ENCODE measurements around the gene GPR143.

GPR143 gene

DNA sequence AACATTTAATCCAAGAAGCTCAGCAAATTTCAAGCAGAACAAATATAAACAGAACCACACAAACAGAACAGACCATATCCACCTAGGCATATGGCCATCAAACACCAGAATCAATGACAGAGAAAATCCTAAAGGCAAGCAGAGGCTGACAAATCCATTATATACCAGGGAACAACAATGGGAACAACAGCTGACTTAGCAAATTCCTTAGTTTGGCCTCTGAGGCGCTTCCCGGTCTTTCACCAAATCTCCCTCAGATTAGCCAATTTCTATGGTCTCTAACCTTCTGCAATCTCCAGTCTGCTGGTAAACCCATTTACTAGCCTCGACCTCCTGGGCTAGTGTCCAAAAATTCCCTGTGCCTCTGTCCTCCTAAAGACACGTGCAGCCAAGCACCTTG is 59.2 kb downstream of the GPR143 start:
- no peak for DNase-seq

GRCh38 chrX:9704876-9705465 is 60.7 kb downstream of the GPR143 start:
- no peak for DNase-seq

DNA sequence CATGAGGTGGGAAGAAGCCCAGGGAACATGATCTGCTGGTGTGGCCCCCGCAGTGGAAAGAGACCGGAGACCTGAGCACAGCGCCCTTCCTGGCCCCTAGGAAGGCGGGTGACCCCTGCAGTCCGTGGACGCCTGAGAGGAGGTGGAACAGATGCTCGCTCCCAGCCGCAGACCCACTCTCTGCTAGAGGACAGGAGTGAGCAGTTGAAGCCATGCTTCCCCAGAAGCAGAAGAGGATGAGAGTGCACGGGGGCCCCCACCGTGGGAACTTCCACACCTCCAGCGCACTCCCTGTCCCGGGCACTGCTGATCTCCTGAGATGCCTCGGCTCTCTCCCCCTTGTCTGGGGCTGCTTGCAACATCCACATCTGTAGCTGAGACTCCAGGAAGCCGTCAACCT is 62.2 kb downstream of the GPR143 start:
- no peak for DNase-seq

DNA sequence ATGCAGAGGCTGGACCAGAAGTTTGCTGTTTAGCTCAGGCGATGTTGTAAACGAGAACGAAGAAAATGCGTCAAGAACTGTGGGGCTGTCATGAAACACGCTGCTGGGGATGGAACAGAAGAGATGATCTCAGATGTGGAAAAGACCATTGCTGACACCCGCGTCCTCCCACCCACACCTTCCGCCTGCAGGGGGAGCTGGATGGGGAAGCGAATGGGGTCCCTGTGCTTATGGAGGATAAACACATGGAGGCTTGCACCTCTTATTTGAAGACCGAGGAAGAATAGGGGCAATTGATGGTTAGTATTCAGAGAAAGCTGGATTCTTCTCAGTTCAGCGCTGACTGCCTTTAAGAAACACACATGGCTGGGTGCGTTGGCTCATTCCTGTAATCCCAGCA is 63.9 kb downstream of the GPR143 start:
- DNase-seq = no peak

DNA sequence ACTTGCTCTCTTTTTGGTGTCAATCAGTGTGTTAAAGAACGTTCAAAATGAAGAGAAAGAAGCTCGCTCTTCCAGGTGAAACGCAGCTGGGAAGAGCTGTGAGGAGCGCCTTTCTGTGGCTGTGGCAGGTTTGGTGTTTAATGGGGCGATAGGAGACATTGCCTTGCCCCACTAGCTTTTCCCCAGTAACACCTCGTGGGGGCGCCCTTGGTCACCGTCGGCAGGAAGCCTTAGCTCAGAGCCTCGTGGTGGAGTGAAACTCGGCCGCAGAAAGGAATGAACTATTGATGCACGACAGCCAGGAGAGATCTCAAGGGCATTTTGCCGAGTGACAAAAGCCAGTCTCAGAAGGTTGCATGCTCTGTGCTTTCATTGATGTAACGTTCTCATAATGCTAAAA is 65.1 kb downstream of the GPR143 start:
- DNase-seq = no peak

- no peak for DNase-seq
Observed at GRCh38 chrX:9698576-9698975, 67.1 kb downstream of the GPR143 start.

- DNase-seq = no peak
Observed at GRCh38 chrX:9693307-9694001, 72.2 kb downstream of the GPR143 start.

- no peak for DNase-seq
Observed at GRCh38 chrX:9690046-9690445, 75.6 kb downstream of the GPR143 start.

- no peak for DNase-seq
Observed at GRCh38 chrX:9688833-9689232, 76.8 kb downstream of the GPR143 start.

- no peak for DNase-seq
Observed at GRCh38 chrX:9687899-9688298, 77.7 kb downstream of the GPR143 start.

DNA sequence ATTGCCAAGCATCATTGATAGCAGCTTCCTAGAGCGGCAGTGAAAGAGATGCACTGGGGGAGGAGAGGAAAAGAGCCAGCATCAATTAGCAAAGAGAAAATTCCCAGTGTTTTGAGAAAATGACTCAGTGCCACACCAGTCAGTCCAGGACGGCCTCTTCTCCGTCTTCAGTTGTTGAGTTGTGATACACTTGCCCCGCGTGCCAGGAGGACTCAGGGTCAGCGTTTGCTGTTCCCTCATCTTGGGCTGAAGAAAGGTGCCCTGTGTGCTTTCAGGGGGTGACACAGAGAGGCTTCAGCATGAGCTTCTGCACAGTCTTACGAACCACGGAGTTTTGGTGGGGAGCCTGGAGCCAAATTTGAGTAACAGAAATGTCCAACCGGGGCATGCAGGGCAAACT is 82.3 kb downstream of the GPR143 start:
- no peak for DNase-seq

DNA sequence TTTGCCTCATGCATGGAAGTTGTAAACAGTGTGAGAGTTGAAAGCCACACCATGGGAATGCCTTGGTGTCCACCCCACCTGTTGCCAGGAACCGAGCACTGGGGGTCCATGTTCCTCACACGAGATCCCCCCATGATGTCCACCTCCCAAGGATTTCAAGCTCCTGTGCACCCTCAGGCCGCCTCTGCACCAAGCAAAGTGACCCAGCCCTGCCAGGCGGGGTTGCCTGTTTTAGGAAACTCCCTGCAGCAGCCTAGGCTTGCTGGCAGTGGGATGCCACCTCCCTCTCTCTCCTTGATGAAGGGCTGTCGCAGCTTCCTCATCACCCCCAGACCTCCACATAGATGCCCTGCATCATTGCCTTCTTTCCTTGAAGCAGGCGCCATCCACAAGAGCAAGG is 82.8 kb downstream of the GPR143 start:
- no peak for DNase-seq

DNA sequence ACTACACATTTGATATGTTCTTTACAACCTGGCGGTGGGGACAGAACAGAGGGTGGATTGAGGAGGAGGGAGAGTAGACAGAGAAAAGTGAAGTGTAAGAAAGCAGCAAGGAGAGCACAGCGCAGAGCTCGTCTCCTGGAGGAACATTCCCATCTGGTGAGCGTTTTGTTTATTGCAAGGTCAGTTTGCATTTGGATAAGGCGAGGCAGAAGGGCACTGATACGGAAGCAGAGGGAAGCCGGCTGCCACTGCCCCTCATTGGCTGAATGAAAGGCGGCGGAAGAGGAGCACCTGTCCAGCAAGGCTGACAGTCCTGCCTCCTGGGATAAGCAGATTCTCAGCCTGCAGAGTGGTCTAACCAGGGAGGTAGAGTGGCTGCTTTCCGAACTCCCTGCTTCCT is 83.2 kb downstream of the GPR143 start:
- no peak for DNase-seq

GRCh38 chrX:9681422-9681821 is 84.2 kb downstream of the GPR143 start:
- no peak for DNase-seq

- DNase-seq = no peak
Observed at GRCh38 chrX:9681011-9681410, 84.6 kb downstream of the GPR143 start.

GRCh38 chrX:9678215-9678965 is 87.3 kb downstream of the GPR143 start:
- DNase-seq = no peak

GRCh38 chrX:9677098-9677739 is 88.4 kb downstream of the GPR143 start:
- DNase-seq = no peak

DNA sequence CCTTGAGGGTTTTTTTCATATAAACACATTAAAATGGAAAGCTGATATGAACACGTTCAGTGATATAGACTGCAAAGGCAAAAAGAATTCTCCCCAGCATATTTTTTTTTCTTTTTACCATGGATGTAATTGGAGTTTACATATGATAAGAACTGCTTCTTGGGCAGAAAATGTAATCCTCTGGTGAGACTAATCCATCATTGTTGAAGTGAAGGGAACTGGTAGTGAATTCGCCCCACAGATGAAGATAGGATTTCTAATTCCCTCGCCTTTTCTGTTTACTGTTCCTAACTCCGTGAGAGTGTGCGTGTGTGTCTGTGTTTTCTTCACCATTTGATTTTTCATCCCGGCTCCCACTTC is 88.9 kb downstream of the GPR143 start:
- no peak for DNase-seq

DNA sequence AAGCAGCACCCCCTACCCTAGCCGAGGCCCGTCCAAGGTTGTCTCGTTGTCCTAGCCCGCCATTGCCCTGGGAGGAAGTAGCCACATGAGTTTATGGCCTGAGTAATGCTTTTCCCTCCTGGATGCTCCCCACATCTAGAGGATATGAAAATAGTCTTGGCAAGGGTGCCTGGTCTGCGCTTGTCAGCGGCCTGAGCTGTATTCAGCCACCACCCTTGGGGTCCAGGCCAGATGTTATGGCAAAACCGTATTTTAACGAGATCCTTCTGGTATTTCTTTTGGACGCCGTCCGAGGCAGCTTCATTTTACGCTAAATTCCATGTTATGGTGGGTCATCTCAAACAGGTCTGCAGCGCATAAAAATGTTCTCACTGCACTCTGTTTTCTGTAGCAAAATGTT is 89.3 kb downstream of the GPR143 start:
- DNase-seq = no peak

All from NCI-H2171 (cell line).